ENCODE data around the gene DHRS2. TPM values are rescaled to one million over a fixed set of nuclear protein-coding genes. Genes with fewer than 3 reads are reported as not detected.

DHRS2 gene
- total and polyA plus RNA-seq, 2 of the 13 experiments (the other 11 are each of a cell fraction or from before 2014, with no cell fraction given), result 1,621 to 3,021 TPM

DNA sequence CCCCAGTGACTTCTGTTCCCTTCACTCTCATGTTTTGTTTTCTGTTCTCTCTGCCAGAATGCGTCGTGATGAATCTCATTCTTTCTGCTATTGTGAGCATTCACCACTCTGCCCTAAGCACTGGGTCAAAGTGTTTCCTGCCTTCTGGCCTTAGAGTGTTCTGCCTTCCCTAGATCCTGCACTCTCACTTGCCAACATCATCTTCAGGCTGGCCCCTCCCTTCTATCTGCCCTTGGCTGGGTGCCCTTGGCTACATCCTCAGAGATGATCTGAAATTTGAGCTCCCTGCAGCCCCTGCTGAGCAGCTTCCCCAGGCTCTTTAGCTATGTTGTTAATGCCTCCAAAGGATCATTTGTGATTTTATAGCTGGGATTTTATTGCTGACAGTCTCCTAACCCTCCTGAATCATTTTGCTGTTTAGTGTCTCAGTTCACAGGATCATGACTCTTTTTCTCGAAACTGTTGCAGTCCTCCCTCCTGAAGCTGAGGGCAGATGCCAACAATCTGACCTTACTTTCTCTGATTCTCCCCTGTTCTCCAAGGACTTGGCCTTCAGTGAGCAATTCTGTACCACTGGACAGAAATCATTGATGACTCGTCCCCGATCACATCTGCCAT, 4.5 kb downstream of the DHRS2 start (continued):
- TF ChIP-seq, protein P1, sequence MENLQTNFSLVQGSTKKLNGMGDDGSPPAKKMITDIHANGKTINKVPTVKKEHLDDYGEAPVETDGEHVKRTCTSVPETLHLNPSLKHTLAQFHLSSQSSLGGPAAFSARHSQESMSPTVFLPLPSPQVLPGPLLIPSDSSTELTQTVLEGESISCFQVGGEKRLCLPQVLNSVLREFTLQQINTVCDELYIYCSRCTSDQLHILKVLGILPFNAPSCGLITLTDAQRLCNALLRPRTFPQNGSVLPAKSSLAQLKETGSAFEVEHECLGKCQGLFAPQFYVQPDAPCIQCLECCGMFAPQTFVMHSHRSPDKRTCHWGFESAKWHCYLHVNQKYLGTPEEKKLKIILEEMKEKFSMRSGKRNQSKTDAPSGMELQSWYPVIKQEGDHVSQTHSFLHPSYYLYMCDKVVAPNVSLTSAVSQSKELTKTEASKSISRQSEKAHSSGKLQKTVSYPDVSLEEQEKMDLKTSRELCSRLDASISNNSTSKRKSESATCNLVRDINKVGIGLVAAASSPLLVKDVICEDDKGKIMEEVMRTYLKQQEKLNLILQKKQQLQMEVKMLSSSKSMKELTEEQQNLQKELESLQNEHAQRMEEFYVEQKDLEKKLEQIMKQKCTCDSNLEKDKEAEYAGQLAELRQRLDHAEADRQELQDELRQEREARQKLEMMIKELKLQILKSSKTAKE (CRISPR knock-in tag; IDR thresholded peaks at IDR 0.05; ENCODE audit: borderline replicate concordance), result no peak
- TF ChIP-seq TRIM22 (IDR thresholded peaks at IDR 0.05) (no peak), ZNF446 (CRISPR knock-in tag; IDR thresholded peaks at IDR 0.05) (no peak), ZNF143 (CRISPR knock-in tag; IDR thresholded peaks at IDR 0.05) (no peak), CREBL2 (CRISPR knock-in tag; IDR thresholded peaks at IDR 0.05; ENCODE audit: borderline replicate concordance) (no peak), ZUFSP (CRISPR knock-in tag; IDR thresholded peaks at IDR 0.05; ENCODE audit: borderline replicate concordance) (no peak), THYN1 (CRISPR knock-in tag; IDR thresholded peaks at IDR 0.05; ENCODE audit: borderline replicate concordance, low read depth) (no peak)
- TF ChIP-seq, protein P2, sequence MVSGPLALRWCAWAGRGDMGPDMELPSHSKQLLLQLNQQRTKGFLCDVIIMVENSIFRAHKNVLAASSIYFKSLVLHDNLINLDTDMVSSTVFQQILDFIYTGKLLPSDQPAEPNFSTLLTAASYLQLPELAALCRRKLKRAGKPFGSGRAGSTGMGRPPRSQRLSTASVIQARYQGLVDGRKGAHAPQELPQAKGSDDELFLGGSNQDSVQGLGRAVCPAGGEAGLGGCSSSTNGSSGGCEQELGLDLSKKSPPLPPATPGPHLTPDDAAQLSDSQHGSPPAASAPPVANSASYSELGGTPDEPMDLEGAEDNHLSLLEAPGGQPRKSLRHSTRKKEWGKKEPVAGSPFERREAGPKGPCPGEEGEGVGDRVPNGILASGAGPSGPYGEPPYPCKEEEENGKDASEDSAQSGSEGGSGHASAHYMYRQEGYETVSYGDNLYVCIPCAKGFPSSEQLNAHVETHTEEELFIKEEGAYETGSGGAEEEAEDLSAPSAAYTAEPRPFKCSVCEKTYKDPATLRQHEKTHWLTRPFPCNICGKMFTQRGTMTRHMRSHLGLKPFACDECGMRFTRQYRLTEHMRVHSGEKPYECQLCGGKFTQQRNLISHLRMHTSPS (CRISPR knock-in tag; IDR thresholded peaks at IDR 0.05; ENCODE audit: low read depth), result no peak
- TF ChIP-seq, protein P3, sequence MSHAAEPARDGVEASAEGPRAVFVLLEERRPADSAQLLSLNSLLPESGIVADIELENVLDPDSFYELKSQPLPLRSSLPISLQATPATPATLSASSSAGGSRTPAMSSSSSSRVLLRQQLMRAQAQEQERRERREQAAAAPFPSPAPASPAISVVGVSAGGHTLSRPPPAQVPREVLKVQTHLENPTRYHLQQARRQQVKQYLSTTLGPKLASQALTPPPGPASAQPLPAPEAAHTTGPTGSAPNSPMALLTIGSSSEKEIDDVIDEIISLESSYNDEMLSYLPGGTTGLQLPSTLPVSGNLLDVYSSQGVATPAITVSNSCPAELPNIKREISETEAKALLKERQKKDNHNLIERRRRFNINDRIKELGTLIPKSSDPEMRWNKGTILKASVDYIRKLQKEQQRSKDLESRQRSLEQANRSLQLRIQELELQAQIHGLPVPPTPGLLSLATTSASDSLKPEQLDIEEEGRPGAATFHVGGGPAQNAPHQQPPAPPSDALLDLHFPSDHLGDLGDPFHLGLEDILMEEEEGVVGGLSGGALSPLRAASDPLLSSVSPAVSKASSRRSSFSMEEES (CRISPR knock-in tag; IDR thresholded peaks at IDR 0.05), result no peak
- TF ChIP-seq, protein P4, sequence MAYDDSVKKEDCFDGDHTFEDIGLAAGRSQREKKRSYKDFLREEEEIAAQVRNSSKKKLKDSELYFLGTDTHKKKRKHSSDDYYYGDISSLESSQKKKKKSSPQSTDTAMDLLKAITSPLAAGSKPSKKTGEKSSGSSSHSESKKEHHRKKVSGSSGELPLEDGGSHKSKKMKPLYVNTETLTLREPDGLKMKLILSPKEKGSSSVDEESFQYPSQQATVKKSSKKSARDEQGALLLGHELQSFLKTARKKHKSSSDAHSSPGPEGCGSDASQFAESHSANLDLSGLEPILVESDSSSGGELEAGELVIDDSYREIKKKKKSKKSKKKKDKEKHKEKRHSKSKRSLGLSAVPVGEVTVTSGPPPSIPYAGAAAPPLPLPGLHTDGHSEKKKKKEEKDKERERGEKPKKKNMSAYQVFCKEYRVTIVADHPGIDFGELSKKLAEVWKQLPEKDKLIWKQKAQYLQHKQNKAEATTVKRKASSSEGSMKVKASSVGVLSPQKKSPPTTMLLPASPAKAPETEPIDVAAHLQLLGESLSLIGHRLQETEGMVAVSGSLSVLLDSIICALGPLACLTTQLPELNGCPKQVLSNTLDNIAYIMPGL (CRISPR knock-in tag; IDR thresholded peaks at IDR 0.05; ENCODE audit: borderline replicate concordance in 1 of 2, low read depth in 1 of 2), result no peak

Data from HepG2 (cell line).